Thyroid gland (tissue), 4 donors: Measurements from ENCODE around the gene COL27A1. TPM values are rescaled to one million over a fixed set of nuclear protein-coding genes. Genes with fewer than 3 reads are reported as not detected.

ENCODE experiments used
- DNase-seq, 2 donors: peaks; one replicate each; pipeline ENCODE4 v3.0.0-alpha.2; 2019
- H3K27ac ChIP-seq, 3 donors: fragments of 200-600 bp; sonication (generic); 1 replicate in 2 of 3; 2 replicates in 1 of 3; pipeline ENCODE4 v1.5.1; 2016 to 2019; ENCODE audit warnings: mild to moderate bottlenecking in 1 of 3, moderate library complexity in 1 of 3
- H3K27me3 ChIP-seq: fragments of 200-600 bp; sonication (generic); one replicate; pipeline ENCODE4 v1.5.1; 2019
- H3K36me3 ChIP-seq, 2 donors: fragments of 200-600 bp; sonication (generic); one replicate each; pipeline ENCODE4 v1.5.1; 2016 to 2019
- H3K4me1 ChIP-seq, 2 donors: fragments of 200-600 bp; sonication (generic); one replicate each; pipeline ENCODE4 v1.5.1; 2017 to 2019
- H3K4me3 ChIP-seq, 3 donors: fragments of 200-600 bp; sonication (generic); replicated peaks in 1 of 3; 1 replicate in 2 of 3; 2 replicates in 1 of 3; pipeline ENCODE4 v1.5.1; 2016; ENCODE audit warnings: mild to moderate bottlenecking in 1 of 3
- H3K9me3 ChIP-seq: fragments of 200-600 bp; sonication (generic); one replicate; pipeline ENCODE4 v1.5.1; 2017
- CTCF ChIP-seq, 6 experiments: fragments of 200-600 bp in 3 of 6; fragments of 450-650 bp in 3 of 6; sonication (generic) in 3 of 6; IDR thresholded peaks; one replicate each; pipeline ENCODE4 v1.5.1; 2016 to 2019; ENCODE audit warnings: antibody characterized with exemption in 6 of 6, mild to moderate bottlenecking in 2 of 6, inconsistent platforms in 1 of 6, moderate library complexity in 1 of 6
- POLR2A ChIP-seq, 2 donors: fragments of 450-650 bp; IDR thresholded peaks; one replicate each; pipeline ENCODE4 v1.6.1; 2017; ENCODE audit warnings: antibody characterized with exemption in 2 of 2, mild to moderate bottlenecking in 2 of 2, moderate library complexity in 1 of 2
- WGBS, 2 donors: methylation state at CpG; one replicate each; pipeline ENCODE4 v1.1.5; 2017; 5-methylcytosine and 5-hydroxymethylcytosine counted together
- intact Hi-C: fragments of 100-400 bp; cut with DNase I; formaldehyde crosslinking; loops from one replicate; pipeline ENCODE4 v1.15.1; 2023
- total RNA-seq, 4 donors: library from RNA; depleted of rRNA; stranded (reverse); fragments of >200 nt; gene quantifications; one replicate each; pipeline ENCODE4 v1.2.3, GENCODE V29; 2016

COL27A1 gene
- total RNA-seq, 4 donors from 2014 or later = 6.7 to 32.5 (median 10.6) TPM

GRCh38 chr9:114229295-114229694 is 74.0 kb downstream of the COL27A1 start:
- H3K27ac ChIP-seq = no peak overlapping the region
- DNase-seq = no peak
- TF ChIP-seq CTCF (IDR thresholded peaks at IDR 0.05) (no peak), POLR2A (IDR thresholded peaks at IDR 0.05) (no peak)
- 80 to 88% methylated on average over 6 of the region's 6 CpGs for WGBS, 2 donors
- no peaks in the 10 kb centered on the region for H3K36me3 ChIP-seq
- H3K4me3 ChIP-seq = no peak overlapping the region
- intact Hi-C loops = no loop called here
- no peaks in the 10 kb centered on the region for H3K27me3 ChIP-seq
- no peaks in the 10 kb centered on the region for H3K4me1 ChIP-seq
- no peaks in the 10 kb centered on the region for H3K9me3 ChIP-seq

- no peak for TF ChIP-seq POLR2A (IDR thresholded peaks at IDR 0.05)
- no peak for TF ChIP-seq CTCF (IDR thresholded peaks at IDR 0.05)
- no peaks in the 10 kb centered on the region for H3K4me1 ChIP-seq
- no peaks in the 10 kb centered on the region for H3K36me3 ChIP-seq
- DNase-seq = no peak
- H3K27me3 ChIP-seq = no peaks in the 10 kb centered on the region
- no peak overlapping the region for H3K4me3 ChIP-seq
- WGBS, 2 donors = 78 to 80% methylated on average over 8 of the region's 8 CpGs
- no peak overlapping the region for H3K27ac ChIP-seq
- intact Hi-C loops = no loop called here
- no peaks in the 10 kb centered on the region for H3K9me3 ChIP-seq
Measured at GRCh38 chr9:114230068-114230467, 74.7 kb downstream of the COL27A1 start.

GRCh38 chr9:114231273-114231672 is 75.9 kb downstream of the COL27A1 start:
- no peak for DNase-seq
- no peak for TF ChIP-seq POLR2A (IDR thresholded peaks at IDR 0.05)
- TF ChIP-seq CTCF (IDR thresholded peaks at IDR 0.05) = no peak
- H3K27ac ChIP-seq = no peak overlapping the region
- intact Hi-C loops = no loop called here
- H3K9me3 ChIP-seq = no peaks in the 10 kb centered on the region
- no peaks in the 10 kb centered on the region for H3K4me1 ChIP-seq
- H3K4me3 ChIP-seq = no peak overlapping the region
- no peaks in the 10 kb centered on the region for H3K27me3 ChIP-seq
- 91 to 96% methylated on average over 6 of the region's 6 CpGs for WGBS, 2 donors
- no peaks in the 10 kb centered on the region for H3K36me3 ChIP-seq

- H3K27ac ChIP-seq = no peak overlapping the region
- no peak for DNase-seq
- no peaks in the 10 kb centered on the region for H3K9me3 ChIP-seq
- H3K27me3 ChIP-seq = no peaks in the 10 kb centered on the region
- no peak overlapping the region for H3K4me3 ChIP-seq
- H3K4me1 ChIP-seq = no peaks in the 10 kb centered on the region
- intact Hi-C loops = no loop called here
- 80 to 81% methylated on average over 12 of the region's 12 CpGs for WGBS, 2 donors
- no peaks in the 10 kb centered on the region for H3K36me3 ChIP-seq
- TF ChIP-seq POLR2A (IDR thresholded peaks at IDR 0.05) = no peak
- TF ChIP-seq CTCF (IDR thresholded peaks at IDR 0.05) = no peak
Measured at GRCh38 chr9:114231719-114232449, 76.5 kb downstream of the COL27A1 start.

- Histone ChIP-seq H3K36me3 (no peaks in the 10 kb centered on the region), H3K27ac (no peak overlapping the region), H3K4me1 (no peaks in the 10 kb centered on the region), H3K4me3 (no peak overlapping the region), H3K27me3 (no peaks in the 10 kb centered on the region), H3K9me3 (no peaks in the 10 kb centered on the region)
- intact Hi-C loops = no loop called here
- 67 to 76% methylated on average over 10 of the region's 10 CpGs for WGBS, 2 donors
- TF ChIP-seq POLR2A (IDR thresholded peaks at IDR 0.05) (no peak), CTCF (IDR thresholded peaks at IDR 0.05) (no peak)
- DNase-seq = no peak
Measured at GRCh38 chr9:114233491-114234185, 78.3 kb downstream of the COL27A1 start.
